Measurements from ENCODE around the gene AMELX.

The AMELX gene

GRCh38 chrX:11290416-11291102, 2.7 kb upstream of the AMELX start:
- Histone ChIP-seq H3K4me3 (ENCODE audit: low read depth, low read length) (no peak overlapping the region), H3K4me1 (ENCODE audit: control insufficient read depth, insufficient read depth, low read length) (no peaks in the 10 kb centered on the region), H3K36me3 (ENCODE audit: control insufficient read depth in 2 of 2, insufficient read depth in 1 of 2, low read length in 2 of 2) (no peaks in the 10 kb centered on the region), H3K27ac (ENCODE audit: extremely low read depth, low read depth, low read length) (no peak overlapping the region), H3K9me3 (ENCODE audit: control insufficient read depth, insufficient read depth, low read depth, low read length) (no peaks in the 10 kb centered on the region)
- CTCF ChIA-PET, result no interaction called here
- TF ChIP-seq HOXA7 (CRISPR knock-in tag; IDR thresholded peaks at IDR 0.05; ENCODE audit: borderline replicate concordance) (no peak), SCRT2 (tag by site-specific recombination; IDR thresholded peaks at IDR 0.05) (no peak), ZNF624 (tag by site-specific recombination; IDR thresholded peaks at IDR 0.05) (no peak), SALL2 (tag by site-specific recombination; IDR thresholded peaks at IDR 0.05; ENCODE audit: borderline replicate concordance) (no peak), ZNF146 (tag by site-specific recombination; IDR thresholded peaks at IDR 0.05) (no peak), ZBTB26 (tag by site-specific recombination; optimal IDR thresholded peaks at IDR 0.05) (no peak), ZNF549 (tag by site-specific recombination; IDR thresholded peaks at IDR 0.05) (no peak), FEZF1 (tag by site-specific recombination; IDR thresholded peaks at IDR 0.05) (no peak), ZXDB (tag by site-specific recombination; IDR thresholded peaks at IDR 0.05) (no peak), ZNF341 (tag by site-specific recombination; IDR thresholded peaks at IDR 0.05; ENCODE audit: low read depth) (no peak), PATZ1 (tag by site-specific recombination; IDR thresholded peaks at IDR 0.05) (no peak), GLIS2 (tag by site-specific recombination; IDR thresholded peaks at IDR 0.05) (no peak), ZNF394 (tag by site-specific recombination; IDR thresholded peaks at IDR 0.05; ENCODE audit: borderline replicate concordance) (no peak), ZNF571 (tag by site-specific recombination; IDR thresholded peaks at IDR 0.05) (no peak), ZNF768 (tag by site-specific recombination; IDR thresholded peaks at IDR 0.05) (no peak), SCRT1 (tag by site-specific recombination; IDR thresholded peaks at IDR 0.05; ENCODE audit: borderline replicate concordance) (no peak), REST (tag by site-specific recombination; IDR thresholded peaks at IDR 0.05) (no peak), HOXD13 (CRISPR knock-in tag; IDR thresholded peaks at IDR 0.05; ENCODE audit: borderline replicate concordance) (no peak)
- TF ChIP-seq, protein P1, sequence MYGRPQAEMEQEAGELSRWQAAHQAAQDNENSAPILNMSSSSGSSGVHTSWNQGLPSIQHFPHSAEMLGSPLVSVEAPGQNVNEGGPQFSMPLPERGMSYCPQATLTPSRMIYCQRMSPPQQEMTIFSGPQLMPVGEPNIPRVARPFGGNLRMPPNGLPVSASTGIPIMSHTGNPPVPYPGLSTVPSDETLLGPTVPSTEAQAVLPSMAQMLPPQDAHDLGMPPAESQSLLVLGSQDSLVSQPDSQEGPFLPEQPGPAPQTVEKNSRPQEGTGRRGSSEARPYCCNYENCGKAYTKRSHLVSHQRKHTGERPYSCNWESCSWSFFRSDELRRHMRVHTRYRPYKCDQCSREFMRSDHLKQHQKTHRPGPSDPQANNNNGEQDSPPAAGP (tag by site-specific recombination; IDR thresholded peaks at IDR 0.05), result no peak
- TF ChIP-seq, protein P2, sequence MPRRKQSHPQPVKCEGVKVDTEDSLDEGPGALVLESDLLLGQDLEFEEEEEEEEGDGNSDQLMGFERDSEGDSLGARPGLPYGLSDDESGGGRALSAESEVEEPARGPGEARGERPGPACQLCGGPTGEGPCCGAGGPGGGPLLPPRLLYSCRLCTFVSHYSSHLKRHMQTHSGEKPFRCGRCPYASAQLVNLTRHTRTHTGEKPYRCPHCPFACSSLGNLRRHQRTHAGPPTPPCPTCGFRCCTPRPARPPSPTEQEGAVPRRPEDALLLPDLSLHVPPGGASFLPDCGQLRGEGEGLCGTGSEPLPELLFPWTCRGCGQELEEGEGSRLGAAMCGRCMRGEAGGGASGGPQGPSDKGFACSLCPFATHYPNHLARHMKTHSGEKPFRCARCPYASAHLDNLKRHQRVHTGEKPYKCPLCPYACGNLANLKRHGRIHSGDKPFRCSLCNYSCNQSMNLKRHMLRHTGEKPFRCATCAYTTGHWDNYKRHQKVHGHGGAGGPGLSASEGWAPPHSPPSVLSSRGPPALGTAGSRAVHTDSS (tag by site-specific recombination; IDR thresholded peaks at IDR 0.05), result no peak
- POLR2A ChIA-PET, result no interaction called here
